Loucy (cell line): ENCODE measurements around the gene CYB5B.

ENCODE experiments used
- EZH2phosphoT487 ChIP-seq: fragments of 200-600 bp; IDR thresholded peaks from 2 replicates; pipeline ENCODE4 v1.6.1; 2018; ENCODE audit warnings: antibody characterized with exemption, mild to moderate bottlenecking, moderate library complexity, borderline replicate concordance
- TF ChIP-seq, protein P1 (sequence below): fragments of 200-600 bp; sonication (generic); conservative IDR thresholded peaks from 2 replicates; pipeline ENCODE4 v1.5.1; 2014; ENCODE audit warnings: mild to moderate bottlenecking, antibody characterized with exemption, low read length

DNA sequence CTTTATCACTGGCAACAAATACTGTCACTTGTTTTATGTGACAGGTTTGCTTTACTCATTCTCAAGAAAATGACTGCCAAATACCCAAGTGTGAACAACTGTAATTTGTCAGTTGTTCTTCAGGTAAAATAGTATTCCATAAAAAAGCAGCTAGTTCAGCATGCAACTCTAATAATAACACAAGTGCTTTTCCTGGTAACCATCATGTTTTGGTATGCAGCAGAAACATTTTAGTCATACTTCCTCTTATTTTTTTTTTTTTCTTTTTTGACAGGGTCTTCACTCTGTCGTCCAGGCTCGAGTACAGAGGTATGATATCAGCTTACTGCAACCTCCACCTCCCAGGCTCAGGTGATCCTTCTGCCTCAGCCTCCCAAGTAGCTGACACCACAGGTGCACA is 43.2 kb upstream of the CYB5B start:
- TF ChIP-seq, protein P1, sequence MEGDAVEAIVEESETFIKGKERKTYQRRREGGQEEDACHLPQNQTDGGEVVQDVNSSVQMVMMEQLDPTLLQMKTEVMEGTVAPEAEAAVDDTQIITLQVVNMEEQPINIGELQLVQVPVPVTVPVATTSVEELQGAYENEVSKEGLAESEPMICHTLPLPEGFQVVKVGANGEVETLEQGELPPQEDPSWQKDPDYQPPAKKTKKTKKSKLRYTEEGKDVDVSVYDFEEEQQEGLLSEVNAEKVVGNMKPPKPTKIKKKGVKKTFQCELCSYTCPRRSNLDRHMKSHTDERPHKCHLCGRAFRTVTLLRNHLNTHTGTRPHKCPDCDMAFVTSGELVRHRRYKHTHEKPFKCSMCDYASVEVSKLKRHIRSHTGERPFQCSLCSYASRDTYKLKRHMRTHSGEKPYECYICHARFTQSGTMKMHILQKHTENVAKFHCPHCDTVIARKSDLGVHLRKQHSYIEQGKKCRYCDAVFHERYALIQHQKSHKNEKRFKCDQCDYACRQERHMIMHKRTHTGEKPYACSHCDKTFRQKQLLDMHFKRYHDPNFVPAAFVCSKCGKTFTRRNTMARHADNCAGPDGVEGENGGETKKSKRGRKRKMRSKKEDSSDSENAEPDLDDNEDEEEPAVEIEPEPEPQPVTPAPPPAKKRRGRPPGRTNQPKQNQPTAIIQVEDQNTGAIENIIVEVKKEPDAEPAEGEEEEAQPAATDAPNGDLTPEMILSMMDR: no peak
- TF ChIP-seq EZH2phosphoT487: no peak
